ENCODE data around the gene FAM171A1.

The FAM171A1 gene

GRCh38 chr10:15369256-15370211, 1.6 kb downstream of the FAM171A1 start:
- H3K27ac ChIP-seq = no peak overlapping the region
- no peak overlapping the region for H3K9ac ChIP-seq
- no peaks in the 10 kb centered on the region for H3K27me3 ChIP-seq (ENCODE audit: control insufficient read depth, insufficient read depth, low read length)

DNA sequence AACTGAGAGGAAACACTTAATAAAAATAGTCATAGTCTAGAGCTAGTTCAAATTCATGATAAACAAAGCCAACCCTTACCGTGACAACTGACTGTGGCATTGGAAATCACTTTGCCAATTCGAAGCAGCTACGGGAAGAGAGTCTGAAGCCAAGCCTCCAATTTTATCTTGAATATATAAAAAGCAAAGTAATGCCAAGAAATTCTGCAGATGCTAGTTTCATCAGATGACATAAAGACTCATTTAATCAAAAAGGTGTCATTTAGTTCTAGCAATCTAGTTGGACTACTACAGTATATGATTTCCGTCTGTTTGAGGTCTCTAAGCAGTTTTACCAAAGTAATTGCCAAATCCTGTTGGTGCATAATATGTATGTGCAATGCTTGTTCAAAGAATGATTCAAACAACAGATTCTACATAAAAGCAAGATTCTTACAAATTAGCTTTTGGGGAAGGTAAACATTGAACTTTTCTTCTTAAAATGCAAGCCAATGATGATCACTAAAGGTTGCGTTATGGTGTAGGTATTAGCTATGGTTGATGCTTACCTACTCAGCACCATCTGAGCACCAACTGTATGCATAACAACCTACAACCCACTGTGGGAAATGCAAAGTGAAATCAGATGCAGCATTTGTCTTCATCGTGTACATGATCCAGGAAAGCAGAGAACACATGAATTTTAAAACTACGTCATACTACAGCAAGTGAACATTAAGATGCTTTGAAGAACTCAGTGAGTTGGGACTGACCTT, 2.8 kb downstream of the FAM171A1 start:
- Histone ChIP-seq H3K27ac (no peak overlapping the region), H3K4me2 (ENCODE audit: low read length) (no peak overlapping the region), H3K4me1 (no peaks in the 10 kb centered on the region), H3K9ac (no peak overlapping the region), H3K9me3 (ENCODE audit: control insufficient read depth, low read length) (no peaks in the 10 kb centered on the region), H3K27me3 (ENCODE audit: control insufficient read depth, insufficient read depth, low read length) (no peaks in the 10 kb centered on the region), H2AFZ (no peak overlapping the region), H3K36me3 (ENCODE audit: control insufficient read depth, insufficient read depth, low read length) (no peaks in the 10 kb centered on the region), H3K4me3 (ENCODE audit: low read depth, low read length) (no peak overlapping the region), H3K79me2 (peaks cover 3% of the 10 kb centered on the region)
- TF ChIP-seq, protein P1, sequence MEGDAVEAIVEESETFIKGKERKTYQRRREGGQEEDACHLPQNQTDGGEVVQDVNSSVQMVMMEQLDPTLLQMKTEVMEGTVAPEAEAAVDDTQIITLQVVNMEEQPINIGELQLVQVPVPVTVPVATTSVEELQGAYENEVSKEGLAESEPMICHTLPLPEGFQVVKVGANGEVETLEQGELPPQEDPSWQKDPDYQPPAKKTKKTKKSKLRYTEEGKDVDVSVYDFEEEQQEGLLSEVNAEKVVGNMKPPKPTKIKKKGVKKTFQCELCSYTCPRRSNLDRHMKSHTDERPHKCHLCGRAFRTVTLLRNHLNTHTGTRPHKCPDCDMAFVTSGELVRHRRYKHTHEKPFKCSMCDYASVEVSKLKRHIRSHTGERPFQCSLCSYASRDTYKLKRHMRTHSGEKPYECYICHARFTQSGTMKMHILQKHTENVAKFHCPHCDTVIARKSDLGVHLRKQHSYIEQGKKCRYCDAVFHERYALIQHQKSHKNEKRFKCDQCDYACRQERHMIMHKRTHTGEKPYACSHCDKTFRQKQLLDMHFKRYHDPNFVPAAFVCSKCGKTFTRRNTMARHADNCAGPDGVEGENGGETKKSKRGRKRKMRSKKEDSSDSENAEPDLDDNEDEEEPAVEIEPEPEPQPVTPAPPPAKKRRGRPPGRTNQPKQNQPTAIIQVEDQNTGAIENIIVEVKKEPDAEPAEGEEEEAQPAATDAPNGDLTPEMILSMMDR (IDR thresholded peaks at IDR 0.05) = no peak

More at GRCh38 chr10:15369256-15370211, 1.6 kb downstream of the FAM171A1 start:
- no peaks in the 10 kb centered on the region for H3K9me3 ChIP-seq (ENCODE audit: control insufficient read depth, low read length)
- H3K4me1 ChIP-seq = no peaks in the 10 kb centered on the region
- TF ChIP-seq, protein P1 (IDR thresholded peaks at IDR 0.05) = no peak
- peak overlapping the region; percentile 84 for H3K4me2 ChIP-seq (ENCODE audit: low read length)
- peak overlapping the region; percentile 50 for H3K4me3 ChIP-seq (ENCODE audit: low read depth, low read length)
- no peaks in the 10 kb centered on the region for H3K36me3 ChIP-seq (ENCODE audit: control insufficient read depth, insufficient read depth, low read length)
- H3K79me2 ChIP-seq = no peaks in the 10 kb centered on the region
- H2AFZ ChIP-seq = peak overlapping the region; percentile 85

DNA sequence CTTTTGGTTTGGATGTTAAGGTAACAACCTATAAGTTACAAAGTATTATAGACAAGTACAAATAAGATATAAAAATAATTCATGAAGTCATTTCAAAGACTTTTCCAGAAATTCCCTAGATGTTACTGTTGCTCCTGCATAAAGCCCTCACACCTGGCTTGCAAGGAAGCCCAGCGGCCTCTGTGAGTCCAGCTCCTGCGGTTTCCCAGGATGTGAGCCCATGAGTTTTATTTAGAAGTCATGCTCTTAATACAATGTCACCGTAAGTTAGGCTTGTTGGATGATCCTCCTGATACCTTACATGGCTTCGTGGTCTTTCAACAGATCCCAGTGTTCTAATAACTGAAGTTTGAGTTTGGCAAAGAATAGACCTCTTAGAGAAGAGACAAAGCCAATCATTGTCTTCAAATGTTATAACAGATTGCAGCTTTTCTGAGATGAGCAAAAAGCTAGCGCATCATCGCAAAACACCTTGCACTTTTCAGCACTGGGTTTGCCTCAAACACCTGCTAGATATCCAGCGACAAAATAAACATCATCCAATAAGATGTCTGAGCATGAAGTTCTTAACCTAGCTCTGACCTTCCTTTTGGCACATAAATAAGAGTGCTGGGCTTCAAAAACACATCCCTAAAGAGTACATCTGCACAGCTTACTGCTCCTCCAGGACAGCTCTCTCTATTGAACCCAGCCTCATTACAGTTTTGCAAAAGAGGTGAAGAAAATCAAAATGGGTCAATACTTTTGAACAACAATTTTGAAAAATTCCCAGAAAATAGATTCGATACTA, 3.6 kb downstream of the FAM171A1 start:
- Histone ChIP-seq H3K36me3 (ENCODE audit: control insufficient read depth, insufficient read depth, low read length) (no peaks in the 10 kb centered on the region), H3K27ac (no peak overlapping the region), H3K79me2 (peaks cover 3% of the 10 kb centered on the region), H3K27me3 (ENCODE audit: control insufficient read depth, insufficient read depth, low read length) (no peaks in the 10 kb centered on the region), H3K9ac (no peak overlapping the region), H3K4me1 (no peaks in the 10 kb centered on the region), H3K9me3 (ENCODE audit: control insufficient read depth, low read length) (no peaks in the 10 kb centered on the region), H3K4me2 (ENCODE audit: low read length) (no peak overlapping the region), H3K4me3 (ENCODE audit: low read depth, low read length) (no peak overlapping the region), H2AFZ (no peak overlapping the region)
- TF ChIP-seq, protein P1 (IDR thresholded peaks at IDR 0.05) = no peak

GRCh38 chr10:15365692-15366091, 5.4 kb downstream of the FAM171A1 start:
- TF ChIP-seq, protein P1 (IDR thresholded peaks at IDR 0.05) = no peak
- Histone ChIP-seq H3K9me3 (ENCODE audit: control insufficient read depth, low read length) (no peaks in the 10 kb centered on the region), H3K27me3 (ENCODE audit: control insufficient read depth, insufficient read depth, low read length) (no peaks in the 10 kb centered on the region)

More at GRCh38 chr10:15365692-15366091, 5.4 kb downstream of the FAM171A1 start:
- H3K4me1 ChIP-seq = no peaks in the 10 kb centered on the region
- H3K9ac ChIP-seq = no peak overlapping the region
- no peak overlapping the region for H2AFZ ChIP-seq
- no peak overlapping the region for H3K4me3 ChIP-seq (ENCODE audit: low read depth, low read length)
- H3K36me3 ChIP-seq (ENCODE audit: control insufficient read depth, insufficient read depth, low read length) = no peaks in the 10 kb centered on the region
- H3K27ac ChIP-seq = no peak overlapping the region
- peaks cover 3% of the 10 kb centered on the region for H3K79me2 ChIP-seq
- no peak overlapping the region for H3K4me2 ChIP-seq (ENCODE audit: low read length)

Data from parathyroid adenoma (tissue), 2 donors.